GM13976 (cell line): ENCODE measurements around the gene SLC1A2.

ENCODE experiments used
- DNase-seq: peaks from one replicate; pipeline ENCODE4 v3.0.0; 2012; ENCODE audit warnings: low spot score
- CTCF ChIP-seq: IDR thresholded peaks from 2 replicates; pipeline ENCODE4 v1.5.1; 2012; ENCODE audit warnings: borderline replicate concordance, mild to moderate bottlenecking; ENCODE audit not compliant: insufficient read depth; ENCODE audit errors: extremely low read depth, missing control alignments, control extremely low read depth
- in situ Hi-C: fragments of 300-500 bp; cut with MboI; formaldehyde crosslinking; loops from one replicate; pipeline ENCODE4 v1.12.0; 2022; ENCODE audit warnings: low sequenced_read_pairs, mixed read lengths, inconsistent platforms; ENCODE audit not compliant: unreplicated experiment

SLC1A2 gene

GRCh38 chr11:35311331-35311730, 108.0 kb downstream of the SLC1A2 start:
- TF ChIP-seq CTCF: no peak
- no peak for DNase-seq
- in situ Hi-C loops: no loop called here

- no peak for TF ChIP-seq CTCF
- in situ Hi-C loops: no loop called here
- no peak for DNase-seq
Measured at GRCh38 chr11:35308157-35308556, 111.2 kb downstream of the SLC1A2 start.

- in situ Hi-C loops: no loop called here
- no peak for DNase-seq
- TF ChIP-seq CTCF: no peak
Measured at GRCh38 chr11:35307221-35307621, 112.1 kb downstream of the SLC1A2 start.

GRCh38 chr11:35305670-35306382, 113.5 kb downstream of the SLC1A2 start:
- peak; percentile 50 for TF ChIP-seq CTCF
- peak; percentile 43 for DNase-seq
- in situ Hi-C loops: no loop called here

GRCh38 chr11:35304900-35305460, 114.4 kb downstream of the SLC1A2 start:
- in situ Hi-C loops: no loop called here
- no peak for TF ChIP-seq CTCF
- DNase-seq: no peak

GRCh38 chr11:35304386-35304775, 115.0 kb downstream of the SLC1A2 start:
- in situ Hi-C loops: no loop called here
- DNase-seq: peak; percentile 30
- TF ChIP-seq CTCF: no peak
